IMR-90 (cell line): ENCODE data around the gene GPR158. TPM values are rescaled to one million over a fixed set of nuclear protein-coding genes. Genes with fewer than 3 reads are reported as not detected.

Source experiments
- ATAC-seq: fragments of 200-7000 bp; cut with Tn5 transposase; 2 replicates; pipeline ENCODE4 v1.9.1; 2020; ENCODE audit warnings: low read depth, mild to moderate bottlenecking, moderate library complexity
- BruUV-seq: library from RNA; stranded (reverse); fragments of 400-500 nt; replicated peaks from 2 replicates; lab custom pipeline; 2021; lab: Mats Ljungman, UMichigan
- CTCF ChIA-PET: fragments of 300-600 bp; formaldehyde crosslinking; extraction: SDS; loops from one replicate; lab custom pipeline; 2021; ENCODE audit warnings: antibody characterized with exemption; lab: Yijun Ruan, JAX
- POLR2A ChIA-PET: fragments of 300-600 bp; sonication (Branson Sonifier 250); formaldehyde crosslinking; loops from one replicate; lab custom pipeline; 2022; ENCODE audit warnings: antibody characterized with exemption; ENCODE audit not compliant: unreplicated experiment; lab: Charles Lee
- DNase-seq: peaks from one replicate; pipeline ENCODE4 v3.0.0; 2013
- H2AFZ ChIP-seq: replicated peaks from 2 replicates; pipeline ENCODE3; 2013; ENCODE audit warnings: low read length, mild to moderate bottlenecking; ENCODE audit not compliant: poor library complexity
- H2AK5ac ChIP-seq: 2 replicates; pipeline ENCODE4 v1.6.1; 2013; ENCODE audit warnings: low read depth, low read length, inconsistent platforms
- H2AK9ac ChIP-seq: replicated peaks from 2 replicates; pipeline ENCODE3; 2013; ENCODE audit warnings: mild to moderate bottlenecking, low read depth, low read length, moderate library complexity; ENCODE audit not compliant: poor library complexity
- H2BK120ac ChIP-seq: 2 replicates; pipeline ENCODE4 v1.6.1; 2013; ENCODE audit warnings: low read depth, low read length, inconsistent platforms
- H2BK15ac ChIP-seq: 3 replicates; pipeline ENCODE4 v1.6.1; 2013; ENCODE audit warnings: low read depth, low read length, inconsistent platforms
- H2BK20ac ChIP-seq: 2 replicates; pipeline ENCODE4 v1.6.1; 2013; ENCODE audit warnings: low read depth, mild to moderate bottlenecking, inconsistent platforms, low read length, moderate library complexity
- H2BK5ac ChIP-seq: 2 replicates; pipeline ENCODE4 v1.6.1; 2013; ENCODE audit warnings: mild to moderate bottlenecking, low read depth, low read length, inconsistent platforms; ENCODE audit not compliant: poor library complexity, severe bottlenecking
- H3K14ac ChIP-seq: replicated peaks from 2 replicates; pipeline ENCODE4 v1.6.1; 2013; ENCODE audit warnings: low read depth, low read length, inconsistent platforms
- H3K18ac ChIP-seq: 2 replicates; pipeline ENCODE4 v1.6.1; 2013; ENCODE audit warnings: low read depth, low read length, control low read depth
- H3K23ac ChIP-seq: 2 replicates; pipeline ENCODE4 v1.6.1; 2013; ENCODE audit warnings: low read depth, low read length, inconsistent platforms
- H3K27ac ChIP-seq: 2 replicates; pipeline ENCODE4 v1.5.1; 2013; ENCODE audit warnings: mild to moderate bottlenecking, control low read depth, low read length; ENCODE audit not compliant: insufficient read depth
- H3K27me3 ChIP-seq: 2 replicates; pipeline ENCODE4 v1.6.1; 2013; ENCODE audit warnings: low read length; ENCODE audit not compliant: control insufficient read depth, insufficient read depth
- H3K36me3 ChIP-seq: 2 replicates; pipeline ENCODE4 v1.6.1; 2013; ENCODE audit warnings: low read length, mixed read lengths; ENCODE audit not compliant: control insufficient read depth, insufficient read depth
- H3K4ac ChIP-seq: 2 replicates; pipeline ENCODE4 v1.6.1; 2013; ENCODE audit warnings: low read depth, low read length, inconsistent platforms
- H3K4me1 ChIP-seq: 2 replicates; pipeline ENCODE4 v1.6.1; 2013; ENCODE audit warnings: low read length, mixed read lengths; ENCODE audit not compliant: control insufficient read depth, insufficient read depth
- H3K4me2 ChIP-seq: 2 replicates; pipeline ENCODE4 v1.6.1; 2013; ENCODE audit warnings: low read depth, mild to moderate bottlenecking, control low read depth, low read length, moderate library complexity
- H3K4me3 ChIP-seq: 2 replicates; pipeline ENCODE4 v1.5.1; 2013; ENCODE audit warnings: low read depth, mild to moderate bottlenecking, control low read depth, low read length, moderate library complexity; ENCODE audit not compliant: insufficient read depth
- H3K56ac ChIP-seq: 2 replicates; pipeline ENCODE4 v1.6.1; 2013; ENCODE audit warnings: low read length, inconsistent platforms; ENCODE audit not compliant: insufficient read depth; ENCODE audit errors: extremely low read depth
- H3K79me1 ChIP-seq, 2 experiments: 2 replicates each; pipeline ENCODE4 v1.6.1; 2013; ENCODE audit warnings: low read length in 2 of 2, inconsistent platforms in 1 of 2, low read depth in 1 of 2
- H3K9ac ChIP-seq: 2 replicates; pipeline ENCODE4 v1.6.1; 2013; ENCODE audit warnings: low read depth, low read length, control low read depth
- H3K9me1 ChIP-seq: 2 replicates; pipeline ENCODE4 v1.6.1; 2013; ENCODE audit warnings: low read length, inconsistent platforms; ENCODE audit not compliant: insufficient read depth
- H3K9me3 ChIP-seq: 2 replicates; pipeline ENCODE4 v1.6.1; 2013; ENCODE audit warnings: low read length; ENCODE audit not compliant: control insufficient read depth, insufficient read depth
- H4K20me1 ChIP-seq: 2 replicates; pipeline ENCODE4 v1.6.1; 2013; ENCODE audit warnings: low read length, inconsistent platforms; ENCODE audit not compliant: insufficient read depth
- H4K5ac ChIP-seq: 2 replicates; pipeline ENCODE4 v1.6.1; 2013; ENCODE audit warnings: mild to moderate bottlenecking, low read depth, low read length, control low read depth
- H4K8ac ChIP-seq, 2 experiments: 2 replicates each; pipeline ENCODE4 v1.6.1; 2013; ENCODE audit warnings: low read depth in 2 of 2, low read length in 2 of 2, control low read depth in 1 of 2, inconsistent platforms in 1 of 2
- H4K91ac ChIP-seq: 2 replicates; pipeline ENCODE4 v1.6.1; 2013; ENCODE audit warnings: low read depth, low read length, inconsistent platforms; ENCODE audit not compliant: insufficient read depth
- ELK1 ChIP-seq: fragments of 150-350 bp; IDR thresholded peaks from 2 replicates; pipeline ENCODE4 v1.6.1; 2016; ENCODE audit warnings: low read depth, mild to moderate bottlenecking, low read length, moderate library complexity, borderline replicate concordance
- FOS ChIP-seq: fragments of 150-350 bp; IDR thresholded peaks from 2 replicates; pipeline ENCODE4 v1.6.1; 2016; ENCODE audit warnings: low read depth, low read length
- MAZ ChIP-seq: IDR thresholded peaks from 2 replicates; pipeline ENCODE4 v1.6.1; 2012; ENCODE audit warnings: low read depth, mild to moderate bottlenecking, low read length, improper control_type of control experiment, moderate library complexity, borderline replicate concordance
- POLR2A ChIP-seq: IDR thresholded peaks from 2 replicates; pipeline ENCODE4 v1.6.1; 2012; ENCODE audit warnings: mild to moderate bottlenecking, low read depth, low read length
- RAD21 ChIP-seq: IDR thresholded peaks from 2 replicates; pipeline ENCODE4 v1.6.1; 2012; ENCODE audit warnings: low read length, improper control_type of control experiment
- RFX5 ChIP-seq: IDR thresholded peaks from 2 replicates; pipeline ENCODE4 v1.8.0; 2012; ENCODE audit warnings: low read depth, mild to moderate bottlenecking, low read length, moderate library complexity
- USF2 ChIP-seq: fragments of 150-350 bp; IDR thresholded peaks from 2 replicates; pipeline ENCODE4 v1.6.1; 2017; ENCODE audit warnings: mild to moderate bottlenecking, antibody characterized with exemption, low read length, low read depth
- WGBS, 2 experiments: methylation state at CpG; one replicate each; pipeline versions ENCODE4 v1.1.5 to v1.1.7; 2013; ENCODE audit warnings: missing lambda C conversion rate in 2 of 2; ENCODE audit not compliant: insufficient read length in 1 of 2; ENCODE audit errors: extremely low coverage in 2 of 2; 5-methylcytosine and 5-hydroxymethylcytosine counted together
- dilution Hi-C: fragments of 300-500 bp; cut with HindIII; formaldehyde crosslinking; loops from one replicate; pipeline ENCODE4 v1.14.3; 2018; ENCODE audit warnings: low sequenced_read_pairs; ENCODE audit not compliant: unreplicated experiment
- in situ Hi-C: fragments of 300-500 bp; cut with MboI; formaldehyde crosslinking; loops from 3 replicates; pipeline ENCODE4 v1.14.3; 2019; ENCODE audit warnings: low sequenced_read_pairs, inconsistent platforms, mixed read lengths
- intact Hi-C: fragments of 100-400 bp; cut with micrococcal nuclease; formaldehyde crosslinking; loops from 2 replicates; pipeline ENCODE4 v1.10.0; 2022
- polyA plus RNA-seq, 3 experiments: library from polyadenylated mRNA; depleted of rRNA; stranded (reverse); fragments of >200 nt; gene quantifications; 2 replicates each; pipeline ENCODE4 v1.2.3, GENCODE V29; 2012; ENCODE audit warnings: low replicate concordance in 1 of 3
- total RNA-seq: library from RNA; depleted of rRNA; stranded (reverse); fragments of >200 nt; gene quantifications from 2 replicates; pipeline ENCODE4 v1.2.3, GENCODE V29; 2012
- TF ChIP-seq, protein P1 (sequence below): conservative IDR thresholded peaks from 2 replicates; pipeline ENCODE4 v1.5.1; 2012; ENCODE audit warnings: mild to moderate bottlenecking, low read depth, low read length, improper control_type of control experiment

GPR158 gene
- total and polyA plus RNA-seq, 2 of the 4 experiments (the other 2 are of a cell fraction): not detected

DNA sequence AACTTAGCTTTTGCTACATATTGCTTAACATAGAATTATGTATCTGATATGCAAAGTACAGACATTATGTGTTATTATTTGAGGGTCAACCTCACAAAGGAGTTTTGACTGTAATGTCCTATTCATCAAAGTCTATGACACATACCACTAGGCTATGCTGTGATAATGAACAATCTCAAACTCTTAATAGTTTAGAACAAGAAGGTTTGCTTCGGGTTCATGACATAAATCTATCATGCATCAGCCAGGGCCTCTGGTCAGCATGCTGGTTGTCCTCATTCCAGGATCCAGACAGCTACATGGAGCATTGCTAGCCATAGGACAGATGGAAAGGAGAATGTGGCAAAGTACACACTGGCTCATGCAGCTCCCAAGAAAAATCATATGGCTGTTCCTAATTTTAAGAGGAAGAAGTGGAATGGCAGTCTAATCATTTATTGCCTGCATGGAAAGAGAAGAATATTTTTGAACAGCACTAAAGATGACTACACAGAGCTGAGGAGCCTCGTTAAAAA is 332.1 kb downstream of the GPR158 start:
- Histone ChIP-seq H3K4me2 (no peak overlapping the region), H2BK120ac (no peak overlapping the region), H3K23ac (no peak overlapping the region), H3K18ac (no peak overlapping the region), H2AK9ac (no peak overlapping the region), H3K56ac (no peak overlapping the region), H3K27ac (no peak overlapping the region), H3K14ac (no peak overlapping the region), H3K4me1 (no peaks in the 10 kb centered on the region), H3K4ac (no peak overlapping the region), H2AK5ac (no peak overlapping the region), H4K20me1 (no peaks in the 10 kb centered on the region), H3K9me1 (no peaks in the 10 kb centered on the region), H2AFZ (no peak overlapping the region), H3K9me3 (peaks cover 9% of the 10 kb centered on the region; the same call in 1 of the 2 replicates), H4K5ac (no peak overlapping the region), H4K91ac (no peak overlapping the region), H3K27me3 (no peaks in the 10 kb centered on the region), H3K36me3 (no peaks in the 10 kb centered on the region), H2BK5ac (no peak overlapping the region), H3K4me3 (no peak overlapping the region), H2BK15ac (no peak overlapping the region), H3K79me1 (no peaks in the 10 kb centered on the region), H2BK20ac (no peak overlapping the region), H3K9ac (no peak overlapping the region), H4K8ac (no peak overlapping the region)
- DNase-seq: no peak
- dilution Hi-C loops (no loop called here), intact Hi-C loops (no loop called here), in situ Hi-C loops (no loop called here)
- ATAC-seq: no peak
- ChIA-PET POLR2A (no interaction called here), CTCF (no interaction called here)
- TF ChIP-seq ELK1 (no peak), USF2 (no peak), RFX5 (no peak), MAZ (no peak), FOS (no peak), POLR2A (no peak), RAD21 (no peak)
- TF ChIP-seq, protein P1, sequence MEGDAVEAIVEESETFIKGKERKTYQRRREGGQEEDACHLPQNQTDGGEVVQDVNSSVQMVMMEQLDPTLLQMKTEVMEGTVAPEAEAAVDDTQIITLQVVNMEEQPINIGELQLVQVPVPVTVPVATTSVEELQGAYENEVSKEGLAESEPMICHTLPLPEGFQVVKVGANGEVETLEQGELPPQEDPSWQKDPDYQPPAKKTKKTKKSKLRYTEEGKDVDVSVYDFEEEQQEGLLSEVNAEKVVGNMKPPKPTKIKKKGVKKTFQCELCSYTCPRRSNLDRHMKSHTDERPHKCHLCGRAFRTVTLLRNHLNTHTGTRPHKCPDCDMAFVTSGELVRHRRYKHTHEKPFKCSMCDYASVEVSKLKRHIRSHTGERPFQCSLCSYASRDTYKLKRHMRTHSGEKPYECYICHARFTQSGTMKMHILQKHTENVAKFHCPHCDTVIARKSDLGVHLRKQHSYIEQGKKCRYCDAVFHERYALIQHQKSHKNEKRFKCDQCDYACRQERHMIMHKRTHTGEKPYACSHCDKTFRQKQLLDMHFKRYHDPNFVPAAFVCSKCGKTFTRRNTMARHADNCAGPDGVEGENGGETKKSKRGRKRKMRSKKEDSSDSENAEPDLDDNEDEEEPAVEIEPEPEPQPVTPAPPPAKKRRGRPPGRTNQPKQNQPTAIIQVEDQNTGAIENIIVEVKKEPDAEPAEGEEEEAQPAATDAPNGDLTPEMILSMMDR: no peak
- no CpG with 5 or more reads among the region's 2 CpGs for WGBS, 2 experiments
- BruUV-seq: no TSS peak
